Endothelial cell of umbilical vein (primary cell): ENCODE measurements around the gene AGAP3. TPM values are rescaled to one million over a fixed set of nuclear protein-coding genes. Genes with fewer than 3 reads are reported as not detected.

Source experiments
- BruUV-seq: library from RNA; stranded (reverse); fragments of 400-500 nt; replicated peaks from 2 replicates; lab custom pipeline; 2021; lab: Mats Ljungman, UMichigan
- CTCF ChIA-PET: fragments of 300-600, 350-600 bp; sonication (Branson Sonifier 250); formaldehyde crosslinking; loops from one replicate; lab custom pipeline; 2021; ENCODE audit warnings: antibody characterized with exemption, inconsistent platforms; lab: Charles Lee
- POLR2A ChIA-PET: fragments of 300-600, 350-600 bp; sonication (Branson Sonifier 250); formaldehyde crosslinking; loops from one replicate; lab custom pipeline; 2021; ENCODE audit warnings: antibody characterized with exemption, inconsistent platforms; lab: Charles Lee
- DNase-seq: peaks from one replicate; pipeline ENCODE4 v3.0.0-alpha.2; 2011; ENCODE audit warnings: low read depth, low spot score
- FAIRE-seq: peaks from 2 replicates; lab custom pipeline; 2011; peaks lifted over from hg19 to GRCh38; lab: Jason Lieb, UNC
- H2AFZ ChIP-seq: 2 replicates; pipeline ENCODE4 v1.6.0; 2012; ENCODE audit warnings: low read depth, low read length, control low read depth, inconsistent platforms
- H3K27ac ChIP-seq: 2 replicates; pipeline ENCODE4 v1.5.1; 2011; ENCODE audit warnings: low read depth, mild to moderate bottlenecking, control low read depth, low read length, moderate library complexity; ENCODE audit not compliant: insufficient read depth
- H3K27me3 ChIP-seq, 2 experiments: 2 replicates each; pipeline versions ENCODE4 v1.6.0 to v1.6.1; 2011; ENCODE audit warnings: low read length in 2 of 2, mixed read lengths in 1 of 2; ENCODE audit not compliant: control insufficient read depth in 2 of 2, insufficient read depth in 2 of 2
- H3K36me3 ChIP-seq, 2 experiments: 2 replicates in 1 of 2; 3 replicates in 1 of 2; pipeline ENCODE4 v1.5.1; 2011; ENCODE audit warnings: low read length in 2 of 2, mild to moderate bottlenecking in 1 of 2, moderate library complexity in 1 of 2; ENCODE audit not compliant: control insufficient read depth in 2 of 2, insufficient read depth in 2 of 2; ENCODE audit errors: extremely low read depth in 1 of 2
- H3K4me1 ChIP-seq: 3 replicates; pipeline ENCODE4 v1.5.1; 2011; ENCODE audit warnings: mild to moderate bottlenecking, low read length; ENCODE audit not compliant: control insufficient read depth, insufficient read depth; ENCODE audit errors: extremely low read depth
- H3K4me2 ChIP-seq: 2 replicates; pipeline ENCODE4 v1.6.1; 2011; ENCODE audit warnings: low read length, control low read depth, mixed read lengths; ENCODE audit not compliant: insufficient read depth
- H3K4me3 ChIP-seq, 3 experiments: fragments of 200-600 bp in 1 of 3; sonication (generic), shearing (Covaris generic) in 1 of 3; replicated peaks in 1 of 3; 2 replicates each; pipeline ENCODE4 v1.5.1; 2011 to 2016; ENCODE audit warnings: control low read depth in 3 of 3, low read length in 3 of 3, mild to moderate bottlenecking in 2 of 3, inconsistent platforms in 1 of 3, low read depth in 1 of 3, moderate library complexity in 1 of 3; ENCODE audit not compliant: insufficient read depth in 1 of 3
- H3K79me2 ChIP-seq: 2 replicates; pipeline ENCODE4 v1.6.0; 2012; ENCODE audit warnings: low read length, inconsistent platforms; ENCODE audit not compliant: control insufficient read depth, insufficient read depth
- H3K9ac ChIP-seq: replicated peaks from 2 replicates; pipeline ENCODE3; 2011; ENCODE audit warnings: low read length, control low read depth; ENCODE audit not compliant: insufficient read depth; ENCODE audit errors: extremely low read depth
- H3K9me1 ChIP-seq: replicated peaks from 3 replicates; pipeline ENCODE4 v1.6.0; 2011; ENCODE audit warnings: mild to moderate bottlenecking, low read length; ENCODE audit not compliant: control insufficient read depth, insufficient read depth; ENCODE audit errors: extremely low read depth
- H3K9me3 ChIP-seq: replicated peaks from 2 replicates; pipeline ENCODE4 v1.5.1; 2012; ENCODE audit warnings: low read length, inconsistent platforms; ENCODE audit not compliant: control insufficient read depth, insufficient read depth
- H4K20me1 ChIP-seq: replicated peaks from 2 replicates; pipeline ENCODE3; 2011; ENCODE audit warnings: mild to moderate bottlenecking, low read length; ENCODE audit not compliant: control insufficient read depth, insufficient read depth; ENCODE audit errors: extremely low read depth
- FOS ChIP-seq: IDR thresholded peaks from 2 replicates; pipeline ENCODE4 v1.6.1; 2011; ENCODE audit warnings: mild to moderate bottlenecking, low read length, moderate library complexity, borderline replicate concordance; ENCODE audit not compliant: insufficient read depth
- GATA2 ChIP-seq: IDR thresholded peaks from 2 replicates; pipeline ENCODE4 v1.7.0; 2011; ENCODE audit warnings: low read depth, mild to moderate bottlenecking, moderate library complexity, mixed read lengths, low read length; ENCODE audit not compliant: insufficient read length, insufficient read depth
- JUN ChIP-seq: IDR thresholded peaks from 2 replicates; pipeline ENCODE4 v1.6.1; 2011; ENCODE audit warnings: borderline replicate concordance, low read depth; ENCODE audit not compliant: insufficient read length, insufficient read depth
- MYC ChIP-seq: IDR thresholded peaks from one replicate; pipeline ENCODE4 v1.6.1; 2011; ENCODE audit warnings: mild to moderate bottlenecking, low read depth, low read length
- POLR2A ChIP-seq: IDR thresholded peaks from 2 replicates; pipeline ENCODE4 v1.6.1; 2012; ENCODE audit warnings: low read depth, mild to moderate bottlenecking, control low read depth, low read length
- dilution Hi-C: fragments of 300-500 bp; cut with MboI; formaldehyde crosslinking; loops from one replicate; pipeline ENCODE4 v1.15.0; 2019; ENCODE audit warnings: low sequenced_read_pairs; ENCODE audit not compliant: extremely low pct_ligation_motif_present
- intact Hi-C: fragments of 100-400 bp; cut with micrococcal nuclease; formaldehyde crosslinking; loops from one replicate; pipeline ENCODE4 v1.10.0; 2022
- polyA plus RNA-seq, 4 experiments: library from polyadenylated mRNA; depleted of rRNA in 3 of 4; stranded (reverse) in 3 of 4; unstranded in 1 of 4; fragments of >200 nt; gene quantifications; 2 replicates each; pipeline versions ENCODE4 v1.2.1 to v1.2.3, GENCODE V29; 2011 to 2012; ENCODE audit warnings: missing spikeins in 1 of 4
- total RNA-seq: library from RNA; stranded (reverse); gene quantifications from 2 replicates; pipeline ENCODE4 v1.2.3, GENCODE V29; 2021
- TF ChIP-seq, protein P1 (sequence below), 2 donors: IDR thresholded peaks; 1 replicate in 1 of 2; 2 replicates in 1 of 2; pipeline ENCODE4 v1.5.1; 2011; ENCODE audit warnings: low read length in 2 of 2, mild to moderate bottlenecking in 2 of 2, moderate library complexity in 2 of 2, control low read depth in 1 of 2, inconsistent platforms in 1 of 2, low read depth in 1 of 2; ENCODE audit not compliant: insufficient read depth in 1 of 2; ENCODE audit errors: extremely low read depth in 1 of 2
- TF ChIP-seq, protein P2 (sequence below): IDR thresholded peaks from 2 replicates; pipeline ENCODE4 v1.6.1; 2011; ENCODE audit not compliant: insufficient read depth, insufficient read length

The AGAP3 gene
- total and polyA plus RNA-seq, 2 donors (not counting 3 experiments of a cell fraction or from before 2014, with no cell fraction given), result 171 to 174 TPM

DNA sequence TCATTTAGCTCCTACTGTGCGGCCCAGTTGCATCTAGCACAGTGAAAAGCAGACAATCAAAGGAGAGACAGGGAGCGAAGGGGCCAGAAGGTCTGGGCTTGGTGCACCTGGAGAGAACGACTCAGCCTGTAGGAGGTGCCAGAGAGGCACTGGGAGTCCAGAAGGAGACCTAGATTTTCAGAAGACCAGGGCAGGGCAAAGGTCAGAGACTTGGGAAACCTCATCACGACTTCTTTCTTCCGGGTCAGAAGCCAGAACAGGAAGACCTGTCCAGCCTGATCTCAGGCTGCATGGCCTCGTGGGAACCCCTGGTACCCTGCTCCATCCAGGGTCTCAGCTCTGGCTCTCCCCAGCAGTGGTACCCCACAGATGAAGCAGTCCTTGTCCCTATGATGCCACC, 5.2 kb downstream of the AGAP3 start:
- H3K4me2 ChIP-seq, result no peak overlapping the region
- POLR2A ChIA-PET, result no interaction called here
- TF ChIP-seq MYC (no peak), FOS (no peak)
- TF ChIP-seq, protein P1, sequence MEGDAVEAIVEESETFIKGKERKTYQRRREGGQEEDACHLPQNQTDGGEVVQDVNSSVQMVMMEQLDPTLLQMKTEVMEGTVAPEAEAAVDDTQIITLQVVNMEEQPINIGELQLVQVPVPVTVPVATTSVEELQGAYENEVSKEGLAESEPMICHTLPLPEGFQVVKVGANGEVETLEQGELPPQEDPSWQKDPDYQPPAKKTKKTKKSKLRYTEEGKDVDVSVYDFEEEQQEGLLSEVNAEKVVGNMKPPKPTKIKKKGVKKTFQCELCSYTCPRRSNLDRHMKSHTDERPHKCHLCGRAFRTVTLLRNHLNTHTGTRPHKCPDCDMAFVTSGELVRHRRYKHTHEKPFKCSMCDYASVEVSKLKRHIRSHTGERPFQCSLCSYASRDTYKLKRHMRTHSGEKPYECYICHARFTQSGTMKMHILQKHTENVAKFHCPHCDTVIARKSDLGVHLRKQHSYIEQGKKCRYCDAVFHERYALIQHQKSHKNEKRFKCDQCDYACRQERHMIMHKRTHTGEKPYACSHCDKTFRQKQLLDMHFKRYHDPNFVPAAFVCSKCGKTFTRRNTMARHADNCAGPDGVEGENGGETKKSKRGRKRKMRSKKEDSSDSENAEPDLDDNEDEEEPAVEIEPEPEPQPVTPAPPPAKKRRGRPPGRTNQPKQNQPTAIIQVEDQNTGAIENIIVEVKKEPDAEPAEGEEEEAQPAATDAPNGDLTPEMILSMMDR (IDR thresholded peaks at IDR 0.05; ENCODE audit: extremely low read depth in 1 of 2, insufficient read depth in 1 of 2, low read depth in 1 of 2, low read length in 2 of 2), result peak; percentile 64 to 77
- no peaks in the 10 kb centered on the region for H3K27me3 ChIP-seq
- CTCF ChIA-PET, result interaction anchor here (1.5 to 4.5 kb wide), 3 partner anchors 13 to 73 kb away, joined by 4 to 29 read pairs (median 7); no protein-coding TSS in a partner anchor
- FAIRE-seq, result peak; percentile 55
- H3K9me3 ChIP-seq, result no peaks in the 10 kb centered on the region
- intact Hi-C loops, result no loop called here
- peaks cover 0 to 12% of the 10 kb centered on the region in 2 experiments for H3K36me3 ChIP-seq
- H3K79me2 ChIP-seq, result peaks cover 89% of the 10 kb centered on the region
- dilution Hi-C loops, result no loop called here
- no peak overlapping the region for H2AFZ ChIP-seq
- no peaks in the 10 kb centered on the region for H3K9me1 ChIP-seq
- peaks cover 43% of the 10 kb centered on the region for H3K4me1 ChIP-seq
- peak; percentile 26 for DNase-seq
- no peaks in the 10 kb centered on the region for H4K20me1 ChIP-seq
- no peak overlapping the region for H3K4me3 ChIP-seq
- no peak overlapping the region for H3K27ac ChIP-seq
- no peak overlapping the region for H3K9ac ChIP-seq
- BruUV-seq, result no TSS peak

DNA sequence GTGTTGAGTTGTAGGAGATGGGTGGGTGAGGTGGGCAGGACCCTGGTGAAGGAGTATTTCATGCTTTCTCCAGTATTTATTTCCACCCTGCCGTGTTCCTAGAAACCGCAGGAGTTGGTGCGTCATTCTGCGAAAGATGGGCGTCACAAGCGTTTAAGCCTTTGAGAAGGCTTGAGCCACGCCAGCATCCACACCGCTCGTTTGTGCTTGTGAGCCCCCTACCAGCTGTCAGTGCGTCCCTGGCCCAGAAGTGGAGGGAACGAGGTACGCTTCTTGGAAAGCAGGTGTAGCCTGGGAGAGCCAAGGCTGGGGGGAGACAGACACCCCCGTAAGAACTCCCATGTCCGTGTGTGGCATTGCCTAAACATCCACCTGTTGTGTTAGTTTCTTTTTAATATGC, 5.7 kb downstream of the AGAP3 start:
- intact Hi-C loops, result no loop called here
- Histone ChIP-seq H3K4me1 (peaks cover 43% of the 10 kb centered on the region), H3K9me1 (no peaks in the 10 kb centered on the region), H3K9me3 (no peaks in the 10 kb centered on the region), H3K4me3 (no peak overlapping the region), H3K36me3 (peaks cover 0 to 12% of the 10 kb centered on the region in 2 experiments), H3K79me2 (peaks cover 91% of the 10 kb centered on the region), H3K27me3 (no peaks in the 10 kb centered on the region), H3K27ac (no peak overlapping the region), H3K4me2 (no peak overlapping the region), H2AFZ (no peak overlapping the region), H3K9ac (no peak overlapping the region), H4K20me1 (no peaks in the 10 kb centered on the region)
- CTCF ChIA-PET, result interaction anchor here (1.5 to 4.5 kb wide), 3 partner anchors 12 to 73 kb away, joined by 4 to 29 read pairs (median 7); no protein-coding TSS in a partner anchor
- dilution Hi-C loops, result no loop called here
- TF ChIP-seq, protein P2, sequence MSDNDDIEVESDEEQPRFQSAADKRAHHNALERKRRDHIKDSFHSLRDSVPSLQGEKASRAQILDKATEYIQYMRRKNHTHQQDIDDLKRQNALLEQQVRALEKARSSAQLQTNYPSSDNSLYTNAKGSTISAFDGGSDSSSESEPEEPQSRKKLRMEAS, result no peak
- TF ChIP-seq MYC (no peak), GATA2 (no peak), POLR2A (no peak), JUN (no peak)
- DNase-seq, result no peak
- no peak for FAIRE-seq
- POLR2A ChIA-PET, result no interaction called here
- no TSS peak for BruUV-seq
